GM23338 (cell line): ENCODE results near the gene MRFAP1. TPM values are rescaled to one million over a fixed set of nuclear protein-coding genes. Genes with fewer than 3 reads are reported as not detected.

ENCODE experiments used
- ATAC-seq: fragments of 200-7000 bp; cut with Tn5 transposase; 3 replicates; pipeline ENCODE4 v1.9.1; 2020
- DNase-seq: peaks from one replicate; pipeline ENCODE4 v3.0.0-alpha.2; 2015; ENCODE audit warnings: low spot score
- H2AFZ ChIP-seq: fragments of 200-600 bp; sonication (generic); 2 replicates; pipeline ENCODE4 v1.8.0; 2016; ENCODE audit warnings: antibody characterized with exemption, mild to moderate bottlenecking, moderate library complexity
- H3F3A ChIP-seq: fragments of 200-600 bp; sonication (generic); replicated peaks from 2 replicates; pipeline ENCODE4 v1.8.0; 2017; ENCODE audit warnings: antibody characterized with exemption, mixed run types, low read depth
- H3K27ac ChIP-seq: fragments of 200-600 bp; sonication (generic); 2 replicates; pipeline ENCODE4 v1.6.1; 2016; ENCODE audit warnings: low read depth
- H3K27me3 ChIP-seq: fragments of 200-600 bp; sonication (generic); 2 replicates; pipeline ENCODE4 v1.8.0; 2016; ENCODE audit warnings: mild to moderate bottlenecking, mixed run types, moderate library complexity; ENCODE audit not compliant: insufficient read depth
- H3K36me3 ChIP-seq: fragments of 200-600 bp; sonication (generic); 2 replicates; pipeline ENCODE4 v1.8.0; 2016; ENCODE audit warnings: mild to moderate bottlenecking; ENCODE audit not compliant: insufficient read depth
- H3K4me1 ChIP-seq: fragments of 200-600 bp; sonication (generic); 2 replicates; pipeline ENCODE4 v1.8.0; 2016; ENCODE audit warnings: mild to moderate bottlenecking, moderate library complexity; ENCODE audit not compliant: insufficient read depth
- H3K4me2 ChIP-seq: fragments of 200-600 bp; sonication (generic); 2 replicates; pipeline ENCODE4 v1.7.1; 2017; ENCODE audit warnings: mixed run types
- H3K4me3 ChIP-seq: fragments of 200-600 bp; sonication (generic); 2 replicates; pipeline ENCODE4 v1.6.1; 2016; ENCODE audit warnings: mixed run types
- H3K79me2 ChIP-seq: fragments of 200-600 bp; sonication (generic); replicated peaks from 2 replicates; pipeline ENCODE4 v1.8.0; 2017; ENCODE audit warnings: mild to moderate bottlenecking; ENCODE audit not compliant: insufficient read depth
- H3K9me2 ChIP-seq: fragments of 200-600 bp; sonication (generic); 2 replicates; pipeline ENCODE4 v1.8.0; 2017; ENCODE audit not compliant: insufficient read depth
- H4K20me1 ChIP-seq: fragments of 200-600 bp; sonication (generic); replicated peaks from 2 replicates; pipeline ENCODE4 v1.8.0; 2017; ENCODE audit warnings: mild to moderate bottlenecking; ENCODE audit not compliant: insufficient read depth
- H3K27ac Mint-ChIP-seq: 2 replicates; pipeline ENCODE4 v1.8.0; 2020; ENCODE audit warnings: inconsistent platforms, mild to moderate bottlenecking, moderate library complexity, mixed read lengths
- H3K27me3 Mint-ChIP-seq: 3 replicates; pipeline ENCODE4 v1.8.0; 2022; ENCODE audit warnings: low read depth, mild to moderate bottlenecking, moderate library complexity, mixed read lengths, inconsistent platforms; ENCODE audit not compliant: insufficient read depth, poor library complexity
- H3K36me3 Mint-ChIP-seq: 3 replicates; pipeline ENCODE4 v1.8.0; 2021; ENCODE audit warnings: low read depth, mild to moderate bottlenecking, inconsistent platforms, moderate library complexity, mixed read lengths
- H3K4me1 Mint-ChIP-seq: 3 replicates; pipeline ENCODE4 v1.8.0; 2020; ENCODE audit warnings: mild to moderate bottlenecking, inconsistent platforms, mixed read lengths
- H3K4me3 Mint-ChIP-seq: 3 replicates; pipeline ENCODE4 v1.8.0; 2021; ENCODE audit warnings: moderate library complexity, mild to moderate bottlenecking, inconsistent platforms, mixed read lengths
- H3K9me3 Mint-ChIP-seq: 3 replicates; pipeline ENCODE4 v1.8.0; 2020; ENCODE audit warnings: moderate library complexity, mild to moderate bottlenecking, inconsistent platforms, mixed read lengths
- CREB1 ChIP-seq: fragments of 250-450 bp; sonication (Bioruptor Pico); IDR thresholded peaks from 2 replicates; pipeline ENCODE4 v1.5.0; 2020; ENCODE audit warnings: low read depth, mild to moderate bottlenecking, moderate library complexity
- EZH2phosphoT487 ChIP-seq: fragments of 200-600 bp; sonication (generic); IDR thresholded peaks from one replicate; pipeline ENCODE4 v1.8.1; 2018; ENCODE audit warnings: antibody characterized with exemption; ENCODE audit not compliant: unreplicated experiment
- JUNB ChIP-seq: IDR thresholded peaks from one replicate; pipeline ENCODE4 v1.6.1; 2016; ENCODE audit warnings: antibody characterized with exemption; ENCODE audit not compliant: unreplicated experiment
- STAT1 ChIP-seq: IDR thresholded peaks from one replicate; pipeline ENCODE4 v1.6.1; 2016; ENCODE audit warnings: antibody characterized with exemption; ENCODE audit not compliant: unreplicated experiment
- polyA plus RNA-seq: library from polyadenylated mRNA; unstranded; fragments of >200 nt; fragmentation: Nextera tagmentation; extraction: Ambion mirVana; gene quantifications from 2 replicates; pipeline ENCODE4 v1.2.1, GENCODE V29; 2016
- total RNA-seq: library from RNA; depleted of rRNA; stranded (reverse); fragments of >200 nt; shearing (Covaris generic); gene quantifications from 2 replicates; pipeline ENCODE4 v1.2.3, GENCODE V29; 2014
- TF ChIP-seq, protein P1 (sequence below): fragments of 250-450 bp; sonication (Bioruptor Pico); IDR thresholded peaks from 2 replicates; pipeline ENCODE4 v1.5.0; 2020; ENCODE audit warnings: mild to moderate bottlenecking, moderate library complexity
- TF ChIP-seq, protein P2 (sequence below): IDR thresholded peaks from 2 replicates; pipeline ENCODE4 v1.6.1; 2016; ENCODE audit warnings: antibody characterized with exemption

Gene MRFAP1
- total and polyA plus RNA-seq, 2 experiments from 2014 or later, result 154 to 288 TPM

DNA sequence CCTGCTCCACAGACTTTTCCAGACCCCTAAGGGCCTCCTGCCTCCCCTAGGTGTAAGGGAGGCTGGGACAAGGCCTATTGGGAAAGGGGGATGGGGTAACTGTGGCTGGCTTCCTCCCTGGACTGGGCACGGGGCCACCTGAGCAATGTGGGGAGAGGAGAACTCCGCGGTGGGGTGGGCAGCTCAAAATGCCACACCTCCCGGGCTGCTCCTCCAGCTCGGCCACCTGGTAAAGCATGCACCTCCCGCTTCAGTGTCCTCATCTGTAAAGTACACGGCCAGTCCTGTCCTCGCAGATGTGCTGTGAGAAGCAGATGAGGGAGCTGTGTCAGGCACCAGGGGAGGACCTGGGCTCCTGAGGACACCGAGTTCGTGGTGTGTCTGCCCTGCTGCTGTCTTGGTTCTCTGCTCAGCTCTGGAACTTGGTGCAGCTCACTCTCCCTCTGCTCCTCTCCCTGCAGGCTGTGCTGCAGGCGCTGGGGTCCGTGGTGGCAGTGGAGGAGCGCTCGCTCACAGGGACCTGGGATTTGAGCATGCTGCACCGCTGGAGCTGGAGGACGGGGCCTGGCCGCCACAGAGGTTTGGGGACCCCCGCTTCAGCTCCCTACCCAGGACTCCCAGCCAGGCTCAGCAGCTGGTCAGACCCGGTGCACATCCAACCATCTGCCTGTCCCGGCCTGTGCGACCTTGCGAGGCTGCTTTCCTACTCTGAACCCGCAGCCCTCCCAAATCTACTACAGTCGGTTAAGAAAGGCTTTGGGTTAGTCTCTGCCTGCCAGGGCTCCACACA is 20.8 kb upstream of the MRFAP1 start (continued):
- TF ChIP-seq, protein P1, sequence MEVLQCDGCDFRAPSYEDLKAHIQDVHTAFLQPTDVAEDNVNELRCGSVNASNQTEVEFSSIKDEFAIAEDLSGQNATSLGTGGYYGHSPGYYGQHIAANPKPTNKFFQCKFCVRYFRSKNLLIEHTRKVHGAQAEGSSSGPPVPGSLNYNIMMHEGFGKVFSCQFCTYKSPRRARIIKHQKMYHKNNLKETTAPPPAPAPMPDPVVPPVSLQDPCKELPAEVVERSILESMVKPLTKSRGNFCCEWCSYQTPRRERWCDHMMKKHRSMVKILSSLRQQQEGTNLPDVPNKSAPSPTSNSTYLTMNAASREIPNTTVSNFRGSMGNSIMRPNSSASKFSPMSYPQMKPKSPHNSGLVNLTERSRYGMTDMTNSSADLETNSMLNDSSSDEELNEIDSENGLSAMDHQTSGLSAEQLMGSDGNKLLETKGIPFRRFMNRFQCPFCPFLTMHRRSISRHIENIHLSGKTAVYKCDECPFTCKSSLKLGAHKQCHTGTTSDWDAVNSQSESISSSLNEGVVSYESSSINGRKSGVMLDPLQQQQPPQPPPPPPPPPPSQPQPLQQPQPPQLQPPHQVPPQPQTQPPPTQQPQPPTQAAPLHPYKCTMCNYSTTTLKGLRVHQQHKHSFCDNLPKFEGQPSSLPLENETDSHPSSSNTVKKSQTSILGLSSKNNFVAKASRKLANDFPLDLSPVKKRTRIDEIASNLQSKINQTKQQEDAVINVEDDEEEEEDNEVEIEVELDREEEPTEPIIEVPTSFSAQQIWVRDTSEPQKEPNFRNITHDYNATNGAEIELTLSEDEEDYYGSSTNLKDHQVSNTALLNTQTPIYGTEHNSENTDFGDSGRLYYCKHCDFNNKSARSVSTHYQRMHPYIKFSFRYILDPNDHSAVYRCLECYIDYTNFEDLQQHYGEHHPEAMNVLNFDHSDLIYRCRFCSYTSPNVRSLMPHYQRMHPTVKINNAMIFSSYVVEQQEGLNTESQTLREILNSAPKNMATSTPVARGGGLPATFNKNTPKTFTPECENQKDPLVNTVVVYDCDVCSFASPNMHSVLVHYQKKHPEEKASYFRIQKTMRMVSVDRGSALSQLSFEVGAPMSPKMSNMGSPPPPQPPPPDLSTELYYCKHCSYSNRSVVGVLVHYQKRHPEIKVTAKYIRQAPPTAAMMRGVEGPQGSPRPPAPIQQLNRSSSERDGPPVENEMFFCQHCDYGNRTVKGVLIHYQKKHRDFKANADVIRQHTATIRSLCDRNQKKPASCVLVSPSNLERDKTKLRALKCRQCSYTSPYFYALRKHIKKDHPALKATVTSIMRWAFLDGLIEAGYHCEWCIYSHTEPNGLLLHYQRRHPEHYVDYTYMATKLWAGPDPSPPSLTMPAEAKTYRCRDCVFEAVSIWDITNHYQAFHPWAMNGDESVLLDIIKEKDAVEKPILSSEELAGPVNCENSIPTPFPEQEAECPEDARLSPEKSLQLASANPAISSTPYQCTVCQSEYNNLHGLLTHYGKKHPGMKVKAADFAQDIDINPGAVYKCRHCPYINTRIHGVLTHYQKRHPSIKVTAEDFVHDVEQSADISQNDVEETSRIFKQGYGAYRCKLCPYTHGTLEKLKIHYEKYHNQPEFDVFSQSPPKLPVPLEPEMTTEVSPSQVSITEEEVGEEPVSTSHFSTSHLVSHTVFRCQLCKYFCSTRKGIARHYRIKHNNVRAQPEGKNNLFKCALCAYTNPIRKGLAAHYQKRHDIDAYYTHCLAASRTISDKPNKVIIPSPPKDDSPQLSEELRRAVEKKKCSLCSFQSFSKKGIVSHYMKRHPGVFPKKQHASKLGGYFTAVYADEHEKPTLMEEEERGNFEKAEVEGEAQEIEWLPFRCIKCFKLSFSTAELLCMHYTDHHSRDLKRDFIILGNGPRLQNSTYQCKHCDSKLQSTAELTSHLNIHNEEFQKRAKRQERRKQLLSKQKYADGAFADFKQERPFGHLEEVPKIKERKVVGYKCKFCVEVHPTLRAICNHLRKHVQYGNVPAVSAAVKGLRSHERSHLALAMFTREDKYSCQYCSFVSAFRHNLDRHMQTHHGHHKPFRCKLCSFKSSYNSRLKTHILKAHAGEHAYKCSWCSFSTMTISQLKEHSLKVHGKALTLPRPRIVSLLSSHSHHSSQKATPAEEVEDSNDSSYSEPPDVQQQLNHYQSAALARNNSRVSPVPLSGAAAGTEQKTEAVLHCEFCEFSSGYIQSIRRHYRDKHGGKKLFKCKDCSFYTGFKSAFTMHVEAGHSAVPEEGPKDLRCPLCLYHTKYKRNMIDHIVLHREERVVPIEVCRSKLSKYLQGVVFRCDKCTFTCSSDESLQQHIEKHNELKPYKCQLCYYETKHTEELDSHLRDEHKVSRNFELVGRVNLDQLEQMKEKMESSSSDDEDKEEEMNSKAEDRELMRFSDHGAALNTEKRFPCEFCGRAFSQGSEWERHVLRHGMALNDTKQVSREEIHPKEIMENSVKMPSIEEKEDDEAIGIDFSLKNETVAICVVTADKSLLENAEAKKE, result no peak
- no peak for TF ChIP-seq EZH2phosphoT487
- TF ChIP-seq STAT1, result no peak

- DNase-seq, result no peak
- Histone ChIP-seq H3K27ac (no peak overlapping the region), H2AFZ (no peak overlapping the region), H3K79me2 (no peaks in the 10 kb centered on the region), H3K4me2 (no peak overlapping the region), H3F3A (no peaks in the 10 kb centered on the region), H3K36me3 (no peaks in the 10 kb centered on the region), H3K4me1 (no peaks in the 10 kb centered on the region), H4K20me1 (no peaks in the 10 kb centered on the region), H3K4me3 (no peak overlapping the region), H3K9me2 (no peaks in the 10 kb centered on the region), H3K27me3 (no peaks in the 10 kb centered on the region)
- H3K9me3 Mint-ChIP-seq, result no peaks in the 10 kb centered on the region
- no peak for ATAC-seq
- peaks cover 10% of the 10 kb centered on the region; the same call in 1 of the 3 replicates for H3K36me3 Mint-ChIP-seq
- no peaks in the 10 kb centered on the region for H3K4me1 Mint-ChIP-seq
- H3K27me3 Mint-ChIP-seq, result peaks cover 19% of the 10 kb centered on the region
- no peak overlapping the region for H3K4me3 Mint-ChIP-seq
- H3K27ac Mint-ChIP-seq, result no peak overlapping the region
- no peak for TF ChIP-seq EZH2phosphoT487
- TF ChIP-seq, protein P1, result no peak
- TF ChIP-seq, protein P2, sequence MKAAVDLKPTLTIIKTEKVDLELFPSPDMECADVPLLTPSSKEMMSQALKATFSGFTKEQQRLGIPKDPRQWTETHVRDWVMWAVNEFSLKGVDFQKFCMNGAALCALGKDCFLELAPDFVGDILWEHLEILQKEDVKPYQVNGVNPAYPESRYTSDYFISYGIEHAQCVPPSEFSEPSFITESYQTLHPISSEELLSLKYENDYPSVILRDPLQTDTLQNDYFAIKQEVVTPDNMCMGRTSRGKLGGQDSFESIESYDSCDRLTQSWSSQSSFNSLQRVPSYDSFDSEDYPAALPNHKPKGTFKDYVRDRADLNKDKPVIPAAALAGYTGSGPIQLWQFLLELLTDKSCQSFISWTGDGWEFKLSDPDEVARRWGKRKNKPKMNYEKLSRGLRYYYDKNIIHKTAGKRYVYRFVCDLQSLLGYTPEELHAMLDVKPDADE, result no peak
- TF ChIP-seq STAT1, result no peak
- no peak for TF ChIP-seq CREB1 (CRISPR knock-in tag)
- no peak for TF ChIP-seq JUNB
Observed at GRCh38 chr4:6620296-6620695, 20.2 kb upstream of the MRFAP1 start.
